AG09309 (cell line): ENCODE measurements around the gene SATB2.

Experiments used
- DNase-seq: peaks from one replicate; pipeline ENCODE4 v3.0.0-alpha.2; 2010; ENCODE audit warnings: low read depth
- H3K4me3 ChIP-seq: 2 replicates; pipeline ENCODE4 v1.5.1; 2011; ENCODE audit warnings: mild to moderate bottlenecking, low read depth, low read length, moderate library complexity; ENCODE audit not compliant: control insufficient read depth
- CTCF ChIP-seq: IDR thresholded peaks from 2 replicates; pipeline ENCODE4 v1.5.1; 2011; ENCODE audit warnings: mild to moderate bottlenecking, low read depth, low read length, inconsistent platforms; ENCODE audit not compliant: insufficient read depth, control insufficient read depth; ENCODE audit errors: missing control alignments

Gene SATB2

GRCh38 chr2:199465988-199466691 lies 8.4 kb upstream of the SATB2 start:
- no peak for TF ChIP-seq CTCF
- no peak for DNase-seq

GRCh38 chr2:199465390-199465789 lies 7.7 kb upstream of the SATB2 start:
- DNase-seq = no peak
- H3K4me3 ChIP-seq = no peak overlapping the region
- TF ChIP-seq CTCF = no peak

More at GRCh38 chr2:199465988-199466691, 8.4 kb upstream of the SATB2 start:
- H3K4me3 ChIP-seq = no peak overlapping the region

GRCh38 chr2:199464606-199465352 lies 7.0 kb upstream of the SATB2 start:
- DNase-seq = no peak
- TF ChIP-seq CTCF = no peak
- no peak overlapping the region for H3K4me3 ChIP-seq

GRCh38 chr2:199463708-199464605 lies 6.2 kb upstream of the SATB2 start:
- no peak for TF ChIP-seq CTCF
- DNase-seq = no peak
- peak overlapping the region; percentile 51 for H3K4me3 ChIP-seq

- DNase-seq = no peak
- H3K4me3 ChIP-seq = peak overlapping the region; percentile 51
- TF ChIP-seq CTCF = peak; percentile 78
These were observed 5.4 kb upstream of the SATB2 start for GRCh38 chr2:199462956-199463692.
